HG03457 (cell line): ENCODE data around the gene SHANK1.
"Not testable (repeated sequence)": the region's sequence is repeated elsewhere in the genome, so short reads cannot be mapped to it uniquely, and the experiment has no call there.

Experiments
- ATAC-seq: cut with Tn5 transposase; IDR thresholded peaks from one replicate; pipeline ENCODE4 v1.9.1; 2021; ENCODE audit warnings: moderate number of reproducible peaks; ENCODE audit not compliant: unreplicated experiment

The SHANK1 gene

GRCh38 chr19:50640368-50640767, 79.2 kb downstream of the SHANK1 start:
- ATAC-seq = no peak

- no peak for ATAC-seq
Observed at GRCh38 chr19:50639121-50640112, 80.2 kb downstream of the SHANK1 start, which contains the start of gene SYT3. Gene SYT3 (minus strand): TSS chr19:50639881. CDS start chr19:50637411, 2,470 bp downstream.

- ATAC-seq = no peak
Observed at GRCh38 chr19:50638600-50638999, 81.0 kb downstream of the SHANK1 start.

GRCh38 chr19:50636317-50637085, 83.1 kb downstream of the SHANK1 start:
- ATAC-seq = no peak

GRCh38 chr19:50633973-50634372, 85.6 kb downstream of the SHANK1 start:
- ATAC-seq = no peak

- ATAC-seq = no peak
Observed at GRCh38 chr19:50633359-50633758, 86.2 kb downstream of the SHANK1 start.

- no peak for ATAC-seq
Observed at GRCh38 chr19:50632151-50632835, 87.3 kb downstream of the SHANK1 start.

GRCh38 chr19:50629801-50630200, 89.8 kb downstream of the SHANK1 start:
- ATAC-seq = no peak

GRCh38 chr19:50629194-50629593, 90.4 kb downstream of the SHANK1 start:
- ATAC-seq = no peak

GRCh38 chr19:50628551-50628950, 91.1 kb downstream of the SHANK1 start:
- ATAC-seq = no peak

- ATAC-seq = no peak
Observed at GRCh38 chr19:50628146-50628545, 91.5 kb downstream of the SHANK1 start.

- ATAC-seq = no peak
Observed at GRCh38 chr19:50626795-50627194, 92.8 kb downstream of the SHANK1 start.

- ATAC-seq = no peak
Observed at GRCh38 chr19:50626011-50626410, 93.6 kb downstream of the SHANK1 start.

GRCh38 chr19:50624949-50625600, 94.5 kb downstream of the SHANK1 start:
- no peak for ATAC-seq

- ATAC-seq = not testable (repeated sequence)
Observed at GRCh38 chr19:50620394-50620906, 99.2 kb downstream of the SHANK1 start.

GRCh38 chr19:50619184-50619583, 100.4 kb downstream of the SHANK1 start:
- not testable (repeated sequence) for ATAC-seq

- not testable (repeated sequence) for ATAC-seq
Observed at GRCh38 chr19:50618379-50618778, 101.2 kb downstream of the SHANK1 start.

- not testable (repeated sequence) for ATAC-seq
Observed at GRCh38 chr19:50612504-50613404, 106.8 kb downstream of the SHANK1 start.
